H7 (cell line): ENCODE data around the gene CHST10. TPM values are rescaled to one million over a fixed set of nuclear protein-coding genes. Genes with fewer than 3 reads are reported as not detected.
"Not testable (repeated sequence)": the region's sequence is repeated elsewhere in the genome, so short reads cannot be mapped to it uniquely, and the experiment has no call there.

ENCODE experiments used
- DNase-seq: peaks from one replicate; pipeline ENCODE4 v3.0.0; 2012
- H3K27me3 ChIP-seq: 2 replicates; pipeline ENCODE4 v1.6.0; 2011; ENCODE audit warnings: mild to moderate bottlenecking, low read length; ENCODE audit not compliant: control insufficient read depth, insufficient read depth
- H3K36me3 ChIP-seq: replicated peaks from 2 replicates; pipeline ENCODE4 v1.5.1; 2011; ENCODE audit warnings: low read length; ENCODE audit not compliant: control insufficient read depth, insufficient read depth
- H3K4me3 ChIP-seq: 2 replicates; pipeline ENCODE4 v1.5.1; 2011; ENCODE audit warnings: low read depth, mild to moderate bottlenecking, control low read depth, low read length, moderate library complexity; ENCODE audit not compliant: insufficient read depth
- total RNA-seq: library from RNA; depleted of rRNA; stranded (reverse); fragments of >200 nt; shearing (Covaris generic); gene quantifications from 2 replicates; pipeline ENCODE4 v1.2.3, GENCODE V29; 2014; rRNA removed

Gene CHST10
- 24.8 and 28.4 TPM in 2 replicates for total RNA-seq

- peak; percentile 92 for DNase-seq
- H3K4me3 ChIP-seq: peak within 1 kb of the TSS; percentile 72
These were observed at the start of gene CHST10 for GRCh38 chr2:100416935-100417710. Gene CHST10, minus strand, starts transcription at chr2:100417668. Its CDS starts 10,993 bp downstream, at chr2:100406675.

GRCh38 chr2:100460904-100461530 lies 43.5 kb upstream of the CHST10 start:
- H3K4me3 ChIP-seq: no peak overlapping the region
- DNase-seq: no peak
- no peaks in the 10 kb centered on the region for H3K36me3 ChIP-seq
- H3K27me3 ChIP-seq: no peaks in the 10 kb centered on the region

More at GRCh38 chr2:100416935-100417710, at the start of gene CHST10:
- Histone ChIP-seq H3K27me3 (no peaks in the 10 kb centered on the region; the same call in 1 of the 2 replicates), H3K36me3 (peaks cover 2% of the 10 kb centered on the region)

GRCh38 chr2:100456357-100456756 lies 38.9 kb upstream of the CHST10 start:
- not testable (repeated sequence) for H3K36me3 ChIP-seq, H3K4me3 ChIP-seq, DNase-seq, H3K27me3 ChIP-seq

- Histone ChIP-seq H3K4me3 (no peak overlapping the region), H3K36me3 (no peaks in the 10 kb centered on the region), H3K27me3 (no peaks in the 10 kb centered on the region)
- DNase-seq: no peak
These were observed 36.4 kb upstream of the CHST10 start for GRCh38 chr2:100453853-100454252.

- H3K4me3 ChIP-seq: no peak overlapping the region
- DNase-seq: no peak
- H3K27me3 ChIP-seq: no peaks in the 10 kb centered on the region
- no peaks in the 10 kb centered on the region for H3K36me3 ChIP-seq
These were observed 34.3 kb upstream of the CHST10 start for GRCh38 chr2:100451734-100452133.

GRCh38 chr2:100451092-100451491 lies 33.6 kb upstream of the CHST10 start:
- DNase-seq: no peak
- Histone ChIP-seq H3K27me3 (no peaks in the 10 kb centered on the region), H3K36me3 (no peaks in the 10 kb centered on the region), H3K4me3 (no peak overlapping the region)

GRCh38 chr2:100446696-100447095 lies 29.2 kb upstream of the CHST10 start:
- H3K4me3 ChIP-seq: no peak overlapping the region
- DNase-seq: no peak
- no peaks in the 10 kb centered on the region for H3K36me3 ChIP-seq
- no peaks in the 10 kb centered on the region for H3K27me3 ChIP-seq

- Histone ChIP-seq H3K4me3 (no peak overlapping the region), H3K27me3 (no peaks in the 10 kb centered on the region), H3K36me3 (no peaks in the 10 kb centered on the region)
- DNase-seq: no peak
These were observed 20.3 kb upstream of the CHST10 start for GRCh38 chr2:100437751-100438150.

- DNase-seq: no peak
- Histone ChIP-seq H3K4me3 (no peak overlapping the region), H3K36me3 (no peaks in the 10 kb centered on the region), H3K27me3 (no peaks in the 10 kb centered on the region)
These were observed 12.3 kb upstream of the CHST10 start for GRCh38 chr2:100429726-100430125.

- no peak overlapping the region for H3K4me3 ChIP-seq
- H3K36me3 ChIP-seq: no peaks in the 10 kb centered on the region
- peak; percentile 61 for DNase-seq
- no peaks in the 10 kb centered on the region for H3K27me3 ChIP-seq
These were observed 10.3 kb upstream of the CHST10 start for GRCh38 chr2:100427627-100428258.

GRCh38 chr2:100427111-100427510 lies 9.6 kb upstream of the CHST10 start:
- Histone ChIP-seq H3K4me3 (no peak overlapping the region), H3K27me3 (no peaks in the 10 kb centered on the region), H3K36me3 (no peaks in the 10 kb centered on the region)
- peak; percentile 10 for DNase-seq

- Histone ChIP-seq H3K4me3 (no peak overlapping the region), H3K27me3 (no peaks in the 10 kb centered on the region), H3K36me3 (no peaks in the 10 kb centered on the region)
- DNase-seq: peak; percentile 11
These were observed 8.9 kb upstream of the CHST10 start for GRCh38 chr2:100426384-100426720.

- Histone ChIP-seq H3K4me3 (no peak overlapping the region), H3K27me3 (no peaks in the 10 kb centered on the region; the same call in 1 of the 2 replicates), H3K36me3 (no peaks in the 10 kb centered on the region)
- DNase-seq: no peak
These were observed 8.3 kb upstream of the CHST10 start for GRCh38 chr2:100425573-100426383.

GRCh38 chr2:100425107-100425506 lies 7.6 kb upstream of the CHST10 start:
- no peak overlapping the region for H3K4me3 ChIP-seq

More at GRCh38 chr2:100425107-100425506, 7.6 kb upstream of the CHST10 start:
- Histone ChIP-seq H3K36me3 (no peaks in the 10 kb centered on the region), H3K27me3 (no peaks in the 10 kb centered on the region; the same call in 1 of the 2 replicates)
- DNase-seq: no peak
